Stimulated activated CD8-positive, alpha-beta memory T cell treated with anti-CD3 and anti-CD28 coated beads, Interleukin-7, amount 100 ng/mL, for 48 hours (primary cell): Measurements from ENCODE around the gene MAF.

Source experiments
- DNase-seq, 2 donors: peaks; one replicate each; pipeline ENCODE4 v3.0.0-alpha.2; 2020; ENCODE audit warnings: low read depth in 1 of 2; ENCODE audit errors: extremely low read depth in 1 of 2

Gene MAF

GRCh38 chr16:79592186-79592585 lies 8.4 kb downstream of the MAF start:
- DNase-seq, result no peak

- DNase-seq, result no peak
These were observed 10.9 kb downstream of the MAF start for GRCh38 chr16:79589601-79590102.

GRCh38 chr16:79587897-79588296 lies 12.6 kb downstream of the MAF start:
- DNase-seq, result no peak

GRCh38 chr16:79587296-79587695 lies 13.2 kb downstream of the MAF start:
- DNase-seq, result no peak

GRCh38 chr16:79582789-79583188 lies 17.7 kb downstream of the MAF start:
- no peak for DNase-seq

- DNase-seq, result no peak
These were observed 19.9 kb downstream of the MAF start for GRCh38 chr16:79580453-79581191.

- no peak for DNase-seq
These were observed 23.9 kb downstream of the MAF start for GRCh38 chr16:79576602-79577001.

- DNase-seq, result no peak
These were observed 26.7 kb downstream of the MAF start for GRCh38 chr16:79573884-79574283.

- no peak for DNase-seq
These were observed 27.5 kb downstream of the MAF start for GRCh38 chr16:79573071-79573470.

GRCh38 chr16:79571903-79572535 lies 28.5 kb downstream of the MAF start:
- no peak for DNase-seq

GRCh38 chr16:79571065-79571902 lies 29.3 kb downstream of the MAF start:
- no peak for DNase-seq

- no peak for DNase-seq
These were observed 35.8 kb downstream of the MAF start for GRCh38 chr16:79564671-79565107.

- no peak for DNase-seq
These were observed 36.6 kb downstream of the MAF start for GRCh38 chr16:79563921-79564320.

- DNase-seq, result no peak
These were observed 38.2 kb downstream of the MAF start for GRCh38 chr16:79562166-79562823.

GRCh38 chr16:79561729-79562128 lies 38.8 kb downstream of the MAF start:
- DNase-seq, result no peak

GRCh38 chr16:79560923-79561322 lies 39.6 kb downstream of the MAF start:
- DNase-seq, result no peak

- no peak for DNase-seq
These were observed 40.2 kb downstream of the MAF start for GRCh38 chr16:79560318-79560717.

GRCh38 chr16:79559532-79559931 lies 41.0 kb downstream of the MAF start:
- no peak for DNase-seq

- DNase-seq, result no peak
These were observed 43.1 kb downstream of the MAF start for GRCh38 chr16:79557421-79557820.

- no peak for DNase-seq
These were observed 45.6 kb downstream of the MAF start for GRCh38 chr16:79554912-79555311.

GRCh38 chr16:79550373-79550772 lies 50.2 kb downstream of the MAF start:
- no peak for DNase-seq
